PC-3 (cell line): ENCODE measurements around the gene LUC7L3.

Experiments used
- CTCF ChIP-seq: fragments of 300-600 bp; sonication (generic); conservative IDR thresholded peaks from 2 replicates; pipeline ENCODE4 v1.5.1; 2017; ENCODE audit warnings: antibody characterized with exemption, low read depth, mild to moderate bottlenecking, low read length
- EZH2 ChIP-seq: fragments of 300-600 bp; sonication (generic); IDR thresholded peaks from one replicate; pipeline ENCODE4 v1.6.1; 2017; ENCODE audit warnings: antibody characterized with exemption, mild to moderate bottlenecking, low read length; ENCODE audit not compliant: unreplicated experiment

- TF ChIP-seq CTCF (no peak), EZH2 (no peak)
Measured at GRCh38 chr17:50778988-50779387, 59.6 kb downstream of the LUC7L3 start.
